Left ventricle myocardium inferior (tissue), 1 donor: ENCODE results near the gene ITIH5. TPM values are rescaled to one million over a fixed set of nuclear protein-coding genes. Genes with fewer than 3 reads are reported as not detected.

ENCODE experiments used
- DNase-seq: peaks from one replicate; pipeline ENCODE4 v3.0.0-alpha.2; 2020
- H3K27ac ChIP-seq: fragments of 200-600 bp; replicated peaks from 2 replicates; pipeline ENCODE4 v1.8.0; 2021
- H3K27me3 ChIP-seq: fragments of 200-600 bp; 2 replicates; pipeline ENCODE4 v1.8.0; 2021; ENCODE audit warnings: low read depth
- H3K36me3 ChIP-seq: fragments of 200-600 bp; 2 replicates; pipeline ENCODE4 v1.8.0; 2021
- H3K4me1 ChIP-seq: fragments of 200-600 bp; 2 replicates; pipeline ENCODE4 v1.8.0; 2021
- H3K4me3 ChIP-seq: fragments of 200-600 bp; 2 replicates; pipeline ENCODE4 v1.8.0; 2021; ENCODE audit warnings: mild to moderate bottlenecking, moderate library complexity
- H3K9me3 ChIP-seq: fragments of 200-600 bp; replicated peaks from 2 replicates; pipeline ENCODE4 v1.8.0; 2021
- CTCF ChIP-seq: fragments of 200-600 bp; IDR thresholded peaks from 2 replicates; pipeline ENCODE4 v1.8.0; 2021; ENCODE audit warnings: antibody characterized with exemption, mild to moderate bottlenecking, borderline replicate concordance
- intact Hi-C: fragments of 100-400 bp; cut with micrococcal nuclease; formaldehyde crosslinking; loops from one replicate; pipeline ENCODE4 v1.11.0; 2022
- total RNA-seq: library from RNA; stranded (reverse); fragmentation: NEBNext Ultra II Directional; extraction: Animal tissue kit (Norgen Biotek cat#: 25700); gene quantifications from one replicate; pipeline ENCODE4 v1.2.1, GENCODE V29; 2021
- donor health status: DM: no; HTN: yes; CAD: no; lungs with severe emphysema.

The ITIH5 gene
- total RNA-seq, 1 donor from 2014 or later, result 10.8 TPM

- H3K9me3 ChIP-seq, result no peaks in the 10 kb centered on the region
- DNase-seq, result peak; percentile 29
- intact Hi-C loops, result no loop called here
- peaks cover 23% of the 10 kb centered on the region for H3K4me1 ChIP-seq
- no peaks in the 10 kb centered on the region for H3K27me3 ChIP-seq
- H3K36me3 ChIP-seq, result no peaks in the 10 kb centered on the region
- H3K27ac ChIP-seq, result peak overlapping the region; percentile 45
- no peak for TF ChIP-seq CTCF
- H3K4me3 ChIP-seq, result no peak overlapping the region
Observed at GRCh38 chr10:7610651-7611389, 55.9 kb downstream of the ITIH5 start.

GRCh38 chr10:7610026-7610425 is 56.7 kb downstream of the ITIH5 start:
- no peaks in the 10 kb centered on the region for H3K9me3 ChIP-seq
- H3K27ac ChIP-seq, result peak overlapping the region; percentile 45
- no peaks in the 10 kb centered on the region for H3K27me3 ChIP-seq
- DNase-seq, result no peak
- H3K4me3 ChIP-seq, result no peak overlapping the region
- peaks cover 24% of the 10 kb centered on the region for H3K4me1 ChIP-seq
- TF ChIP-seq CTCF, result no peak
- intact Hi-C loops, result no loop called here
- no peaks in the 10 kb centered on the region for H3K36me3 ChIP-seq

GRCh38 chr10:7609556-7609955 is 57.2 kb downstream of the ITIH5 start:
- intact Hi-C loops, result no loop called here
- Histone ChIP-seq H3K36me3 (no peaks in the 10 kb centered on the region), H3K27me3 (no peaks in the 10 kb centered on the region), H3K4me1 (peaks cover 24% of the 10 kb centered on the region), H3K27ac (no peak overlapping the region), H3K4me3 (no peak overlapping the region), H3K9me3 (no peaks in the 10 kb centered on the region)
- TF ChIP-seq CTCF, result no peak
- no peak for DNase-seq

- H3K4me3 ChIP-seq, result no peak overlapping the region
- peaks cover 24% of the 10 kb centered on the region for H3K4me1 ChIP-seq
- no peaks in the 10 kb centered on the region for H3K9me3 ChIP-seq
- intact Hi-C loops, result no loop called here
- DNase-seq, result no peak
- no peak overlapping the region for H3K27ac ChIP-seq
- TF ChIP-seq CTCF, result no peak
- no peaks in the 10 kb centered on the region for H3K36me3 ChIP-seq
- no peaks in the 10 kb centered on the region for H3K27me3 ChIP-seq
Observed at GRCh38 chr10:7608001-7608400, 58.8 kb downstream of the ITIH5 start.

- DNase-seq, result no peak
- no peak overlapping the region for H3K4me3 ChIP-seq
- H3K27ac ChIP-seq, result peak overlapping the region; percentile 45
- no peak for TF ChIP-seq CTCF
- no peaks in the 10 kb centered on the region for H3K9me3 ChIP-seq
- intact Hi-C loops, result no loop called here
- peaks cover 24% of the 10 kb centered on the region for H3K4me1 ChIP-seq
- H3K27me3 ChIP-seq, result no peaks in the 10 kb centered on the region
- H3K36me3 ChIP-seq, result no peaks in the 10 kb centered on the region
Observed at GRCh38 chr10:7606951-7607404, 59.8 kb downstream of the ITIH5 start.
